DMS153 treated with DMSO at 0.1 percent for 48 hours (cell line): ENCODE data around the gene KIRREL1.

Experiments
- DNase-seq: peaks from one replicate; lab custom pipeline; 2025; ENCODE audit not compliant: unreplicated experiment; lab: John Stamatoyannopoulos, UW

Gene KIRREL1

GRCh38 chr1:158005224-158005623 lies 11.8 kb downstream of the KIRREL1 start:
- no peak for DNase-seq

- DNase-seq = no peak
Measured at GRCh38 chr1:158007180-158007579, 13.7 kb downstream of the KIRREL1 start.

GRCh38 chr1:158007667-158008386 lies 14.4 kb downstream of the KIRREL1 start:
- DNase-seq = no peak

GRCh38 chr1:158008630-158009029 lies 15.2 kb downstream of the KIRREL1 start:
- no peak for DNase-seq

GRCh38 chr1:158011714-158012113 lies 18.3 kb downstream of the KIRREL1 start:
- DNase-seq = no peak

GRCh38 chr1:158013840-158014730 lies 20.6 kb downstream of the KIRREL1 start:
- no peak for DNase-seq

- DNase-seq = no peak
Measured at GRCh38 chr1:158014731-158015320, 21.4 kb downstream of the KIRREL1 start.

- DNase-seq = no peak
Measured at GRCh38 chr1:158016651-158017335, 23.3 kb downstream of the KIRREL1 start.

GRCh38 chr1:158017800-158018595 lies 24.6 kb downstream of the KIRREL1 start:
- no peak for DNase-seq

GRCh38 chr1:158019171-158019868 lies 25.9 kb downstream of the KIRREL1 start:
- DNase-seq = no peak

GRCh38 chr1:158020259-158020885 lies 26.9 kb downstream of the KIRREL1 start:
- DNase-seq = no peak

GRCh38 chr1:158020886-158021620 lies 27.6 kb downstream of the KIRREL1 start:
- no peak for DNase-seq

GRCh38 chr1:158021721-158022120 lies 28.3 kb downstream of the KIRREL1 start:
- DNase-seq = no peak

- DNase-seq = no peak
Measured at GRCh38 chr1:158022554-158023312, 29.3 kb downstream of the KIRREL1 start.

GRCh38 chr1:158024737-158025136 lies 31.3 kb downstream of the KIRREL1 start:
- no peak for DNase-seq

GRCh38 chr1:158025576-158026230 lies 32.3 kb downstream of the KIRREL1 start:
- DNase-seq = no peak

GRCh38 chr1:158026651-158027050 lies 33.2 kb downstream of the KIRREL1 start:
- DNase-seq = no peak
